HG02642 (cell line): ENCODE data around the gene MED26.
"Not testable (repeated sequence)": the region's sequence is repeated elsewhere in the genome, so short reads cannot be mapped to it uniquely, and the experiment has no call there.

Experiments used
- ATAC-seq: cut with Tn5 transposase; IDR thresholded peaks from one replicate; pipeline ENCODE4 v1.9.1; 2021; ENCODE audit warnings: mild to moderate bottlenecking; ENCODE audit not compliant: unreplicated experiment, poor library complexity

The MED26 gene

DNA sequence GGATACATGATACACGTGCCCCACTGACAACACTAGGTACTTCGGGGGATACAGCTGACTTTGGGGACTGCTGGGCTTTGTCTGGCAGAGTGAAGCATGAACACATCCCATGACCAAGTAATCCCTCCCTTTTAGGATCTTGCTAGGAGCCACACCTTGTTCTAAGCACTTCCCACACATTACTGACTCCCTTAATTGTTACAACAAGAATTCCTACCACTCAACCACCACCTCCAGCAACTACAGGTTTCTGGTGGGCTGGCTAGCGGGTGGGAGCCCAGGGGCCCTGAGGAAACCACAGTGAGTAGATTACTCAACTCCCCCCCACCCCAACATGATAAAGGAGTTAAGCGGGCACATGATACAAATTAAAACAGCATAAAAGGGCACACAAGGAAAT, 48.6 kb downstream of the MED26 start:
- no peak for ATAC-seq

- no peak for ATAC-seq
These were observed 50.4 kb downstream of the MED26 start for GRCh38 chr19:16577531-16577985.

GRCh38 chr19:16576690-16577530, 51.1 kb downstream of the MED26 start:
- no peak for ATAC-seq

DNA sequence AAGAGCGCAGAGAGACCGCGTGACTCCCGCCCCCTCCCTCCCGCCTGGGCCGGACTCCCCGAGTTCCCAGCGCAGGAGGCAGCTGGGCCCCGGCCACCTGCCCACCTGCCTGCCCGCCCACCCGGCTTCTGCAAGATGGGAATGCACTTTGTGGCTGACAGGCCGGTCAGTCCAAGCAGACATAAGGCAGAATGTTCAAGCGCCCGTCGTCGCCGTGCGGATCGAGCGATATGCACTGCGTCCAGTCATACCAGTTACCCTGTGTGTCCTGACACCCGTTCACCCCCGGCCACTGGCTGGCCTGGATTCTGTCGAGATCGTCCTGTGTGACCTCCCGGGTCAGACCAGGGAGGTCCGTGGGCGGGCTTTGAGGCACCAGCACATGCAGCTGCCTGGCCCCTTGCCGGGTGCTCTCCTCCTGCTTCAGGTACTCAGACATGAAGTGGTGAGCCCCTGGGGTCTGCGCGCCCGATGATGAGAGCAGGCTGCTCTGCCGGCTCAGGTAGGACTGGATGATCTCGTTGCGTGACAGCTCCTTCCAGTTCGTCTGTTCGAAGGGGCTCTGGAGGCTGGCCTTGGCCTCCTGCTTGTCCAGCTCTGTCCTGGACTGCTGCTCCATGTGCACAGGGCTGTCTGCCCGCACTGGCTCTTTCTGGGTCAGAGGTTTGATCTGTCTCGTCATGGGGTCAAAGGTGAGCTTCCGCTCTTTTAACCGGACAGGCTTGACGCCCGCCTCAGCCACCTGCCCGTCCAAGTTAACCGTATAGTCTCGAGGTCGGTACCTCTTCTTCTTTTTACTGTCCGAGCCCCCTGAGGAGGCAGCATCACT, 51.9 kb downstream of the MED26 start:
- ATAC-seq: no peak

DNA sequence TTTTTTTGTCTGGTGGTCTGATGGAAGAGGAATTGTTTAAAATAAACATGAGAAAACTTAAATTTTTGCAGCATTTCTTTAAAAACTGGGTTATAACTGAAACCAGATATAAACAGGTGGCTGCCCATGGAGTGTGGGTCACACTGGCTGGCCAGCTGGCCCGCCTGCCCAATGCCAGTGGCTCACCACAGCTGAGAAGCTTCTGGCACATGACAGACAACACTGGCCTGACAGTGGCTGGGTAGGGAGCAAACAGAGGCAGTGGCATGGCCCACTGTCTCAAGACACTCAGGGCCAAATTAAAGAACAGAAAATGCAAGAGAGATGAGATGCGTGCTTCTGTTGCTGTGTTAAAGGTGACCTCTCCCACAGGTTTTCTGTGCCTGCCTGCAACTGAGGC, 52.7 kb downstream of the MED26 start:
- no peak for ATAC-seq

GRCh38 chr19:16573925-16574324, 54.1 kb downstream of the MED26 start:
- ATAC-seq: no peak

DNA sequence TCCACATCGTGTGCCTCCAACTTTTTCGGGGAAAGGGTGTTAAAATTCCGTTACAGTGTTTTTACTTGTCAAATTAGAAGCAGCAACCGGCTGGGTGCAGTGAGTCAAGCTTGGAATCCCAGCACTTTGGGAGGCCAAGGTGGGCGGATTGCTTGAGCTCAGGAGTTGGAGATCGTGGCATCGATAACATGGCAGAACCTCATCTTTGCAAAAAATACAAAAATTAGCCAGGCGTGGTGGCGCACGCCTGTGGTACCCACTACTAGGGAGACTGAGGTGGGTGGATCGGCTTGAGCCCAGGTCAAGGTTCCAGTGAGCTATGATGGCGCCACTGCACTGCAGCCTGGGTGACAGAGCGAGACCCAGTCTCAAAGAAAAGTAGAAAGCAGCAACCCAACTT, 54.7 kb downstream of the MED26 start:
- no peak for ATAC-seq

DNA sequence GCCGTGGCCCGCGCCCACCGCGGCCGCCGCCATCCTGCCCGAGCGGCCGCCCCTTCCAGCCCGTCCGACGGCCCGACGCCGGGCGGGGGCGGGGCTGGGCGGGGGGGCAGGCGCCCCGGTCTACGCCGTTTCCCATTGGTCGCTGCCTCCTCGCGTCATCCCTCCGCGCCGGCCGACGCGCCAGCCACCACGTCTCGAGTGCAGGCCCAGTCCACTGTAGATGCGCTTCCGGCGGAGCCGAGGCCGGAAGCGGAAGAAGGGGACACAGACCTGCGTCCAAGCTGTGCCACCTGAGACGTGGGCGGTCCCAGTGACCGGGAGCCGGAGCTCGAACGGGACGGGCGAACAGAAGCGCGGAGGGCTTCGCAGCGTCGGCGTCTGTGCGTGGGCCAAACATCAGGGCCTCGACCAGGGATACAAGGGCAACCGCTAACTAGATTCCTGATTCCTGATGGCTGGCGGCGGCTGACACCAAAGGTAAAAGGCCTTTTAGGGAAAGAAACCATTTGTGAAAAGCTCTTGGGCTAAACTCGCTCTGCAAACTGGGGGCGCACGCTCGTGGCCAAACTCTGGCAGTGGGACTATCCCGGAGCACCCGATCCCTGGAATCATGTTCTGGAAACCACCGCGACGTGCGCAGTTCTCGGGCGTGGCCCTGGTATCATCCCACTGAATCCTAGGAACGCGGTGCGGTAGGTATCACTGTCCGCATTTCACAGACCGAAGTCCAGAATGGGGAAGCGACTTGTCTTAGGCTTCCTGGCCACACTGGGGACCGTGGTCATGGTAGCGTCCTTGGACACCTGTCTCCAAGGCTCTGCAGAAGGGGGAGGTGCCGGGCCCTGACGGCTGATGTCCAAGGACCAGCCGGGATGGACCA, 55.4 kb downstream of the MED26 start, which contains the start of gene SLC35E1:
Gene SLC35E1 (minus strand): TSS at position 84 of the 880 bp plus-strand sequence. CDS start 51 bp downstream, at position 33.
- ATAC-seq: peak; percentile 87

- ATAC-seq: no peak
These were observed 56.1 kb downstream of the MED26 start for GRCh38 chr19:16571822-16572331.

- ATAC-seq: no peak
These were observed 56.7 kb downstream of the MED26 start for GRCh38 chr19:16571283-16571682.

GRCh38 chr19:16569609-16570320, 58.2 kb downstream of the MED26 start:
- ATAC-seq: no peak

DNA sequence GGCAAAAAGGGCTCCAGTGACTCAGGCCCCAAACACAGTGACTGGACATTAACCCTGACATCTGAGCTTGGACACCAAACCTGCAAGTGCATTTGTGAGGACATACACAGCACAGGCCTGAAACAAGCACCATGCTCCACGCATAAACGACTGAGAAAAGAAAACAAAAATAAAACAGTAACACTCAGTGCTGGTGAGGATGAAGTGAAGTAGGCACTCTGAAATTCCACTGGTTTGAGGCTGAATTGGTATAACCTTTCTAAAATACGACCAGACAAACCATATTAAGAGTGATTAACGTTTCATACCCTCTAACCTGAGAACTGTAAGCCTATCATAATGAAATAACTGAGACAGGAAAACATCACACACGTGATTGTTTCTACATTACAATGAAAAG, 61.3 kb downstream of the MED26 start:
- no peak for ATAC-seq

DNA sequence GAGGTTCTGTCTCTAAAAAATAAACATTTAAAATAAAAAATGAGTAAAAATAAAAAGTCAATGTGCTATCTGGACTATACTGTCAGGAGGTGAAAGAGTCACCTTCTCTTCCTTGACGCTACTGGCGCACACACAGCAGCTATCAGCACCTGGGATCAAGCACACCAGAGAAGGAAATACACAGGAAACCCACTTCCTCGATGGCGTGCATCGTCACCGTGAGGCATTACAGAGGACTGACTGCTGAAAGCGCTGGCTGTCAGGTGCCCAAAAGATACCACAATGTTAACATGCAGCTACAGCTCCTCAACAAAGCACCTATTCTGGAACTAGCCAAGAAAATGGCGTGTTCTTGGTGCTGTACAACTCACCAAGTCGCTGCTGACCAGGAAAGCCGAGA, 61.8 kb downstream of the MED26 start:
- no peak for ATAC-seq

- no peak for ATAC-seq
These were observed 63.2 kb downstream of the MED26 start for GRCh38 chr19:16564842-16565241.

- ATAC-seq: no peak
These were observed 65.4 kb downstream of the MED26 start for GRCh38 chr19:16562608-16563025.

GRCh38 chr19:16561382-16561781, 66.6 kb downstream of the MED26 start:
- ATAC-seq: no peak

- no peak for ATAC-seq
These were observed 68.2 kb downstream of the MED26 start for GRCh38 chr19:16559780-16560276.

DNA sequence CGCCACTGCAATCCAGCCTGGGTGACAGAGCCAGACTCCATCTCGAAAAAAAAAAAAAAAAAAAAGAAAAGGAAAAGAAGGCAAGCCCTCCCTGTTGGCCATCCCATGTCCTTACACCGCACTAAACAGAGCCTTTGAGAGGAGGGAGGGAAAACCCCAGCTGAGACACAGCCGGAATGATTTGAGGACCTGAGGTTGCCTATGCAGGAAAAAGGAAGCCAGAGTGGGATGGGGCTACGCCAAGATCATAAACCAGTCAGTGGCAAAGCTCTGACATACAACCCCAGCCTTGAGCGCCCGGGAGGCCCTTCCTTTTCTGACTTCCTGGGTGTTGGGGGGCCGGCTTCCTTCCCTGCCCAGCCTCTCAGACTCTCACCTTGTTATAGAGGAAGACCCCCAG, 73.2 kb downstream of the MED26 start:
- ATAC-seq: no peak

DNA sequence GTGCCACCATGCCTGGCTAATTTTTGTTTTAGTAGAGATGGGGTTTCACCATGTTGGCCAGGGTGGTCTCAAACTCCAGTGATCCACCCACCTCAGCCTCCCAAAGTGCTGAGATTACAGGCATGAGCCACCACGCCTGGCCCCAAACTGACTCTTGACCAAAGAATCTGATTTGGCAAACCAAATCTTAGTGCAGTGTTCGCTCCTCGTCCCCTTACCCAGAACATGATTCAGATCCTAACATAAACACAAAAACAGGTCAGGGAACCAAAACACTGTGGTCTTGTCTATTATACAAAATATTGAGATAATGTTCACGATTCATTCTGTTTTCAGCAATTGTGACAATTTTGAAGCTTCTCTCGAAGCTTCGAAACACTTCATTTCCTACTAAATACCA, 76.1 kb downstream of the MED26 start:
- ATAC-seq: not testable (repeated sequence)
